Smooth muscle cell (in vitro differentiated cells): ENCODE measurements around the gene GABRD. TPM values are rescaled to one million over a fixed set of nuclear protein-coding genes. Genes with fewer than 3 reads are reported as not detected.

Experiments used
- DNase-seq: peaks from one replicate; lab custom pipeline; 2025; ENCODE audit not compliant: unreplicated experiment; lab: John Stamatoyannopoulos, UW
- H2AFZ ChIP-seq: fragments of 200-600 bp; sonication (generic); 2 replicates; pipeline ENCODE4 v1.6.0; 2016; ENCODE audit warnings: antibody characterized with exemption, low read depth, mild to moderate bottlenecking
- H3F3A ChIP-seq: fragments of 200-600 bp; sonication (generic); 2 replicates; pipeline ENCODE4 v1.6.0; 2017; ENCODE audit warnings: antibody characterized with exemption, low read depth
- H3K27ac ChIP-seq: fragments of 200-600 bp; sonication (generic); 2 replicates; pipeline ENCODE4 v1.5.1; 2016; ENCODE audit warnings: low read depth, mild to moderate bottlenecking
- H3K27me3 ChIP-seq: fragments of 200-600 bp; sonication (generic); 2 replicates; pipeline ENCODE4 v1.6.1; 2016; ENCODE audit warnings: low read depth, mild to moderate bottlenecking
- H3K36me3 ChIP-seq: fragments of 200-600 bp; sonication (generic); 2 replicates; pipeline ENCODE4 v1.5.1; 2016; ENCODE audit warnings: low read depth
- H3K4me1 ChIP-seq: fragments of 200-600 bp; sonication (generic); 2 replicates; pipeline ENCODE4 v1.5.1; 2016; ENCODE audit warnings: low read depth
- H3K4me2 ChIP-seq: fragments of 200-600 bp; sonication (generic); 2 replicates; pipeline ENCODE4 v1.6.0; 2016; ENCODE audit warnings: mild to moderate bottlenecking
- H3K4me3 ChIP-seq: fragments of 200-600 bp; sonication (generic); 2 replicates; pipeline ENCODE4 v1.5.1; 2016; ENCODE audit warnings: mild to moderate bottlenecking
- H3K79me2 ChIP-seq: fragments of 200-600 bp; sonication (generic); 2 replicates; pipeline ENCODE4 v1.6.0; 2016; ENCODE audit warnings: low read depth, mild to moderate bottlenecking
- H3K9ac ChIP-seq: fragments of 200-600 bp; sonication (generic); 2 replicates; pipeline ENCODE4 v1.6.0; 2016; ENCODE audit warnings: low read depth
- H3K9me3 ChIP-seq: fragments of 200-600 bp; sonication (generic); replicated peaks from 2 replicates; pipeline ENCODE4 v1.5.1; 2016; ENCODE audit warnings: low read depth
- H4K20me1 ChIP-seq: fragments of 200-600 bp; sonication (generic); 2 replicates; pipeline ENCODE4 v1.6.0; 2016; ENCODE audit warnings: low read depth
- WGBS: methylation state at CpG from one replicate; pipeline ENCODE4 v1.1.7; 2016; ENCODE audit warnings: low lambda C conversion rate; 5-methylcytosine and 5-hydroxymethylcytosine counted together
- polyA plus RNA-seq: library from polyadenylated mRNA; unstranded; fragments of >200 nt; fragmentation: Nextera tagmentation; extraction: Ambion mirVana; gene quantifications from 2 replicates; pipeline ENCODE4 v1.2.1, GENCODE V29; 2016
- total RNA-seq: library from RNA; depleted of rRNA; stranded (reverse); fragments of >200 nt; gene quantifications from 2 replicates; pipeline ENCODE4 v1.2.3, GENCODE V29; 2014
- TF ChIP-seq, protein P1 (sequence below): fragments of 200-600 bp; sonication (generic); IDR thresholded peaks from 2 replicates; pipeline ENCODE4 v1.5.1; 2017; ENCODE audit warnings: borderline replicate concordance, mild to moderate bottlenecking, antibody characterized with exemption; ENCODE audit not compliant: insufficient read depth, poor library complexity, severe bottlenecking

GABRD gene
- total and polyA plus RNA-seq, 2 experiments from 2014 or later, result not detected

DNA sequence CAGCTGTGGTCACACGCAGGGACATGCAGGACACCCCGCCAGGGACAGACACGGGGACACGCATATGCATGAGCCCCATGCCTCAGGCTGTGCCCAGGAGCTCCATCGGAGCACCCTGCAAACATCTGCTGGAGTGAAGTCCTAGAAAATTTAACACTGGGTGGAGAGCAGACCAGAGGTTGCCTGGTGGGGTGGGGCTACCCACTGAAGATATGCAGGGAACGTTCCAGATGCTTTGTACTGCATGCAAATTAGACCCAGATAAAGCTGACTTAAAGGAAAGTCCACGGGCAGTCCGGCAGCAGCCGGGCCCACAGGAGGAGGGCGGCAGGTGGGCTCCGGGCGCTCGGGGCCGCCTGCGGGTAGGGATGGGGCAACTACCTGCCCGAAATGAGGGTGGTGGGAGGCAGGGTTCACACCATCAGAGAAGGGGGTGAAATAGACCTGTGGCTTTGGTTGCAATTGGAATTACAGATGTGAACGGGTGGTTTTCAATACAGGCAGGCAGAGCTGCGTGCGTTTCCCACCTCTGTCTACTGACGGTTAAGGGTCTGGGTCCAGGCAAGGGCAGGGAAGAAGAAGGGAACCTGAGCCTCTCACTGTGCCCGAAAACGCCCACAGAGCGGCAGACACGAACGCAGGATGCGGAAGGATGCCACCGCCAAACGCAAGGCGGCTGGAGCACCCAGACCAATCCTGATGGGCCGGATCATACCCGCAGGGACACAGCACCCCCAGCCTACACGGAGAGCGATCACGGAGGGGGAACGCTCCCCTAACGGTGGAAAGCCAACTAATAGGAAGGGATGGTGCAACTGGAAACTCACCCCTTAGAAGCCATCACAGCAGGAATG is 36.5 kb upstream of the GABRD start:
- no peak overlapping the region for H3K27ac ChIP-seq
- no peaks in the 10 kb centered on the region for H3K27me3 ChIP-seq
- H3K4me2 ChIP-seq, result no peak overlapping the region
- 95% methylated on average over 36 of the region's 36 CpGs for WGBS
- H3F3A ChIP-seq, result no peaks in the 10 kb centered on the region
- H3K9me3 ChIP-seq, result no peaks in the 10 kb centered on the region
- H2AFZ ChIP-seq, result no peak overlapping the region
- H3K36me3 ChIP-seq, result no peaks in the 10 kb centered on the region
- TF ChIP-seq, protein P1, sequence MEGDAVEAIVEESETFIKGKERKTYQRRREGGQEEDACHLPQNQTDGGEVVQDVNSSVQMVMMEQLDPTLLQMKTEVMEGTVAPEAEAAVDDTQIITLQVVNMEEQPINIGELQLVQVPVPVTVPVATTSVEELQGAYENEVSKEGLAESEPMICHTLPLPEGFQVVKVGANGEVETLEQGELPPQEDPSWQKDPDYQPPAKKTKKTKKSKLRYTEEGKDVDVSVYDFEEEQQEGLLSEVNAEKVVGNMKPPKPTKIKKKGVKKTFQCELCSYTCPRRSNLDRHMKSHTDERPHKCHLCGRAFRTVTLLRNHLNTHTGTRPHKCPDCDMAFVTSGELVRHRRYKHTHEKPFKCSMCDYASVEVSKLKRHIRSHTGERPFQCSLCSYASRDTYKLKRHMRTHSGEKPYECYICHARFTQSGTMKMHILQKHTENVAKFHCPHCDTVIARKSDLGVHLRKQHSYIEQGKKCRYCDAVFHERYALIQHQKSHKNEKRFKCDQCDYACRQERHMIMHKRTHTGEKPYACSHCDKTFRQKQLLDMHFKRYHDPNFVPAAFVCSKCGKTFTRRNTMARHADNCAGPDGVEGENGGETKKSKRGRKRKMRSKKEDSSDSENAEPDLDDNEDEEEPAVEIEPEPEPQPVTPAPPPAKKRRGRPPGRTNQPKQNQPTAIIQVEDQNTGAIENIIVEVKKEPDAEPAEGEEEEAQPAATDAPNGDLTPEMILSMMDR, result no peak
- no peaks in the 10 kb centered on the region for H3K4me1 ChIP-seq
- no peaks in the 10 kb centered on the region for H3K79me2 ChIP-seq
- DNase-seq, result no peak
- no peaks in the 10 kb centered on the region for H4K20me1 ChIP-seq
- no peak overlapping the region for H3K4me3 ChIP-seq
- no peak overlapping the region for H3K9ac ChIP-seq

DNA sequence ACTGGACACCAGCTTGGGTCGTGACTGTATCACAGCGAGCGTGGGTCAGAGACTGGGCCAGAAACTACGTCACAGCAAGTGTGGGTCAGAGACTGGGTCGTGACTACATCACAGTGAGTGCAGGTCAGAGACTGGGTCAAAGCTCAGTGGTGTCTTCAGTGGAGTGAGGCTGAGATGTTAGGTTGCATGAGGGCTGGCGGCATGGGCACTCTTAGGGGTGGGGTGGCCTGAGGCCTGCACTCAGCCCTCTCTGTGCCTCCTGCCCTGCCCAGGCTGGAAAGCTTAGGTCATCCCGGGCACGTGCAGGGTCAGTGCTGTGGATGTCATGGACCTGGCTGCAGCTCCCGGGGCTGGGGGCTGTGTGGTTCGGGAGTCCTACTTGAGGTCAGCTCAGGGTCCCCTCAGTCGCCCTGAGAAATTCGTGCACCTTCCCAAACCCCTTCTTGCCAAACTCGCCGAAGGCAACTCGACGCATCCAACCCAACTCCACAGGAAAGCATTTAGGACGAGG is 34.5 kb upstream of the GABRD start:
- Histone ChIP-seq H3K4me3 (no peak overlapping the region), H3K9ac (no peak overlapping the region), H3K4me1 (no peaks in the 10 kb centered on the region), H3K79me2 (no peaks in the 10 kb centered on the region), H3K9me3 (no peaks in the 10 kb centered on the region), H4K20me1 (no peaks in the 10 kb centered on the region), H2AFZ (no peak overlapping the region), H3F3A (no peaks in the 10 kb centered on the region), H3K4me2 (no peak overlapping the region), H3K27me3 (no peaks in the 10 kb centered on the region), H3K27ac (no peak overlapping the region), H3K36me3 (no peaks in the 10 kb centered on the region)
- TF ChIP-seq, protein P1, result no peak
- WGBS, result 90% methylated on average over 17 of the region's 17 CpGs
- no peak for DNase-seq

DNA sequence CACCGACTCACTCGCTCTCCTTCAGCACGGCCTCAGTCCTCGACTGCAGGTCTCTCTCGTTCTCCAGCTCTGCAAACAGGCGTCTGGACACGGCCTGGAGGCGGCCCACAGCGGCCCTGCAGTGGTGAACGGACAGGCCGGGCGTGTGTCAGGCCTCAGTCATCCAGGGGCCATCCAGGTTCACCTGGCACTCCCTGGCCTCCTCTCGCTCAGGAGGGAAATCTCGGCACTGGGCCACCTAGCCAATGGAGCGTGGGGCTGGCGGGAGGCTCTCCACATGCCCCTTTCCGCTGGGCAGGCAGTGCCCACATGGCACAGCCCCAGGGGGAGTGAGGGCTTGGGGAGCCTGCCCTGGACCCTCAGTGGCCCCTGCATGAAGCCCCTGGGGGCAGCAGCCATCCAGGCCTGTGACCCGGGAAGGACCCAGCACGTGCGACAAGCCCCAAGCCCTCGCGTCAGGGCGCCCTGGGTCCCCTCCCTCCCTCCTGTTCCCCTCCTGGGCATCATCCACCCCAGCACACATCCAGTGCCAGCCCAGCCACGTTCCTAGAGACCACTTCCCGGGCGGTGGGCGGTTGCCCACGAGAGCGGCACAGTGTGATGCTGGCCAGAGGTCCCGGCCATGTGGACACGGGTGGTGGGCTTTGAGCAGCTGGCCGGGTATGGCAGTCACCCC is 33.6 kb upstream of the GABRD start:
- Histone ChIP-seq H3K27ac (no peak overlapping the region), H2AFZ (no peak overlapping the region)
- 86% methylated on average over 32 of the region's 32 CpGs for WGBS

More for the DNA sequence above, 33.6 kb upstream of the GABRD start:
- no peaks in the 10 kb centered on the region for H3F3A ChIP-seq
- H3K79me2 ChIP-seq, result no peaks in the 10 kb centered on the region
- DNase-seq, result no peak
- H3K4me1 ChIP-seq, result no peaks in the 10 kb centered on the region
- no peaks in the 10 kb centered on the region for H3K36me3 ChIP-seq
- H3K27me3 ChIP-seq, result no peaks in the 10 kb centered on the region
- no peaks in the 10 kb centered on the region for H4K20me1 ChIP-seq
- no peak overlapping the region for H3K4me2 ChIP-seq
- no peak overlapping the region for H3K4me3 ChIP-seq
- TF ChIP-seq, protein P1, result no peak
- no peaks in the 10 kb centered on the region for H3K9me3 ChIP-seq
- H3K9ac ChIP-seq, result no peak overlapping the region
